GM21717 (cell line): ENCODE measurements around the gene RPE65.
"Not testable (repeated sequence)": the region's sequence is repeated elsewhere in the genome, so short reads cannot be mapped to it uniquely, and the experiment has no call there.

Experiments
- ATAC-seq: cut with Tn5 transposase; IDR thresholded peaks from one replicate; pipeline ENCODE4 v1.9.1; 2021; ENCODE audit warnings: mild to moderate bottlenecking, moderate library complexity; ENCODE audit not compliant: unreplicated experiment

RPE65 gene

DNA sequence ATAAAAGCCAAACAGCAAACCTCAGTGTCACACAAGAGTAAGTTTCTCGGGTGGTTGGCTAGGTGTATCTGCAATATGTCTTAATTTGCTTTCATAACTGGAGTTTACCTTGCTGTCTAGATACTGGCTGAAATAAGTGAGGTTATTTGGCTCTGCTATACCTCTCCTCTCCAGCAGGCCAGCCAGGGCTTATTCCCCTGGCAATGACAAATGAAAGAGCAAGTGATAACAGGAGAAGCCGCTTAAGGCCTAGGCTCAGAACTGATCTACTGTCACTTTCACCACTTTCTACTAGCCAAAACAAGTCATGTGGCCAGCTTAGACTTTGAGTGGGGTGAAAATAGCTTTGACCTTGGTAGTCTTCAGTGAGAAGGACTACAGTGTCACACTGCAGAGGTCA is 4.8 kb upstream of the RPE65 start:
- ATAC-seq = peak; percentile 67

DNA sequence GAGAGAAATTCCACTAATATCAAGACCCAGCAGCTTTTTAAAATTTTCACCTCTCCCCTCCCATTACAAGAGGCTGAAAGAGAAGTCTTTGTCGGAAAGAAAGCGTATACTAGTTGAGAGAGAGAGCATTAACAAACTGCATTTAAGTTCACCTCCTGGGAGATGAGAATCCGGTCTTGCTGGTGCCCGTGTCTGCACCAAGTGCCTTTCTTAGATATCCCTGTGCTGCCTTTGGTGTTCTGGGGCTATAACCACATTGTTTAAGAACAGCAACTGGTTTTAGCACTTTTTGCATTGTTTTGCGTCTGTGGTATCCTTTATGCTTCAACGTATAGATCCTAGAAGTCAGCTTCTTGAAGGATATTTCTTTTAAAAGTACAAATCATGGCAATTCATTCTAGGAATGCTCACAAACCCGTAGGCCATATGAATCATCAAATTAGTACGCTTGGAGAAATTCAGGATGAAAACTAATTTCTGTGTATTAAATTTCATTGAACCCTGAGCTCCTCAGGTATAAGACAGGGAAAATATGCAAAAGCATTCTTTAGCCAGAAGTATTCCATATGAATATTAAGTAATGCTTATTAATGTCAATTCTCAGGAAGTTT is 3.4 kb upstream of the RPE65 start:
- no peak for ATAC-seq

GRCh38 chr1:68448365-68448764 is 1.4 kb downstream of the RPE65 start:
- no peak for ATAC-seq

DNA sequence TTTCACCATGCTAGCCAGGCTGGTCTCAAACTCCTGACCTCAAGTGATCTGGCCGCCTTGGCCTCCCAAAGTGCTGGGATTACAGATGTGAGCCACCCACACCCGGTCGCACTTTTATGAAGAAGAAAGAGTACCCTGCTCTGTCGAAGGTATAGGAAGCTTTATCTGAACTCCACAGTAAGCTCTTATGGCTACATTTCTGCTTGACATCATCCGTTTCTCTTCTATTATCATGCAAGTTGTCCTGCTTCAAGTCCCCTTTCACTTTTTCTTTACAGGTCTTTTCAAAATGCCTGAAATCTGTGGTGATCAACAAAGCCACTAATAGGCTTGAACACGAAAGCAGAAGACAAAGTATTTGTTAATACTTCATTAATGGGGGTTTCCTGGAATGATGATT is 4.0 kb downstream of the RPE65 start:
- no peak for ATAC-seq

DNA sequence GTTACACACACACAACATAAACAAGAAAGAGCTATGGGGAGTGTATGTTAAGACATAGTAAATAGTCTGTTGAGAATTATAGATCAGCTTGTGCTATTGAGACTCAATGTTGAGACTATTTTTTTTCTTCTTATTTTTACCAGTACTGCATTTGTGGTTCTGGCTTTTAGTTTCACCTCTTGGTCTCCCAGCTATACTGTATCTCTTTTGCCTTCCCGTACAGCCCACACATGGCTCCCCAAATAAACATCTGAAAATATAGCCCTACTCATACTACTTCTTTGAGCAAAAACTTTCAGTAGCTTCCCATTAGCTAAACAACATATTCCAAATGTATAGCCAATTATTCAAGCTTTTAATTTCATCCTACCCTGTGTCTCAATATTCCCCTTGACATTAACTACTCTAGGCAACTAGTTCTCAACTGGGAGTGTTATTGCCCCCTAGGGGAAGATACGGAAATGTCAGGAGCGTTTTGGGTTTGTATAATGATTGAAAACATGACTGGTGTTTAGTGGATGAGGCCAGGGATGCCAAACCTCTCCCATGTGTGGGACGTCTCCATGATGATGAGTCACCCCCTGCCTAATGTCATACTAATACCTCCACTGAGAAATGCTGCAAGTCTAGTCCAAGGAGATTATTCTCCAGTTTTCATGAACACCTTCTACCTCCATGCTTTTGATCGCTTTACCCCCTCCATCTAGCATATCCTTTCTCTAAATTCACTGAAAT is 6.8 kb downstream of the RPE65 start:
- peak; percentile 70 for ATAC-seq

DNA sequence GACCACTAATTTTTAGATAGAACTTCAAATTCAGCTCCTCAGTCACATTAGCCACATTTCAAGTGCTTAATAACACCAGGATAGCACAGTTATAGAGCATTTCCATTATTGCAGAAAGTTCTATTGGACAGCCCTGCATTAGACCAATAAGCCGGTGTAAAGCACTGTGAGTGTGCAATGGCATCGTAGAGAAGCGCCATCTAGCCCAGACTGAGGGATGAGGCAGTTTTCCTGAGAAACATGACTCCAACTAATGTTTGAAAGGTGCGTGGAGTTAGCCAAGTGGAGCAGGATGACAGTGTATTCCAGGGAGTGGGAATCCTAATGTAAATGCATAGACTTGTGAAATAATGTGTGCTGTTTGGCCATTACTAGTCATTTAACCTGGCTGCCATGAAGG is 7.7 kb downstream of the RPE65 start:
- ATAC-seq = no peak

GRCh38 chr1:68438310-68438709 is 11.4 kb downstream of the RPE65 start:
- ATAC-seq = no peak

- no peak for ATAC-seq
Observed at GRCh38 chr1:68433395-68433794, 16.4 kb downstream of the RPE65 start.

GRCh38 chr1:68431076-68431475 is 18.7 kb downstream of the RPE65 start:
- ATAC-seq = no peak

- ATAC-seq = no peak
Observed at GRCh38 chr1:68429233-68429808, 20.4 kb downstream of the RPE65 start.

DNA sequence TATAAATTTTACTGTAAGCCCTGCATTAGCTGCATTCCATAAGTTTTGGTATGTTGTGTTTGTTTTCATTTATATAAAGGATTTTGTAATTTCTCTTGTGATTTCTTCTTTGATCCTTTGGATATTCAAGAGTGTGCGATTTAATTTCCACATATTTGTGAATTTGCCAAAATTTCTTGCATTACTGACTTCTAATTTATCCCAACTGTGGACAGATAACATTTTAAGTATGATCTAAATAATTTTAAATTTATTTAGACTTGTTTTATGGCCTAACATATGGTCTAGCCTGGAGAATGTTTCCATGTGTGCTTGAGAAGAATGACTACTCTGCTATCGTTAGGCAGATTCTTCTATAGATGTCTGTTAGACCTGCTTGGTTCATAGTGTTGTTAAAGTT is 23.2 kb downstream of the RPE65 start:
- no peak for ATAC-seq

GRCh38 chr1:68421350-68421749 is 28.4 kb downstream of the RPE65 start:
- ATAC-seq = no peak

GRCh38 chr1:68409426-68409825 is 40.3 kb downstream of the RPE65 start:
- ATAC-seq = no peak

- ATAC-seq = no peak
Observed at GRCh38 chr1:68401506-68401905, 48.2 kb downstream of the RPE65 start.

DNA sequence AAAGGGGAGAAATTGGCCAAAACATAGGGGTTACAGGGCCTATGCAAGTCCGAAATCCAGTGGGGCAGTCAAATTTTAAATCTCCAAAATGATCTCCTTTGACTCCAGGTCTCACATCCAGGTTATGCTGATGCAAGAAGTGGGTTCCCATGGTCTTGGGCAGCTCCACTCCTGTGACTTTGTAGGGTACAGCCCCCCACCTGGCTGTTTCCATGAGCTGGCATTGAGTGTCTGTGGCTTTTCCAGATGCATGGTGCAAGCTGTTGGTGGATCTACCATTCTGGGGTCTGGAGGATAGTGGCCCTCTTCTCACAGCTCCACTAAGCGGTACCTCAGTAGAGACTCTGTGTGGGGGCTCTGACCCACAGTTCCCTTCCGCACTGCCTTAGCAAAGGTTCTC is 54.2 kb downstream of the RPE65 start:
- not testable (repeated sequence) for ATAC-seq

DNA sequence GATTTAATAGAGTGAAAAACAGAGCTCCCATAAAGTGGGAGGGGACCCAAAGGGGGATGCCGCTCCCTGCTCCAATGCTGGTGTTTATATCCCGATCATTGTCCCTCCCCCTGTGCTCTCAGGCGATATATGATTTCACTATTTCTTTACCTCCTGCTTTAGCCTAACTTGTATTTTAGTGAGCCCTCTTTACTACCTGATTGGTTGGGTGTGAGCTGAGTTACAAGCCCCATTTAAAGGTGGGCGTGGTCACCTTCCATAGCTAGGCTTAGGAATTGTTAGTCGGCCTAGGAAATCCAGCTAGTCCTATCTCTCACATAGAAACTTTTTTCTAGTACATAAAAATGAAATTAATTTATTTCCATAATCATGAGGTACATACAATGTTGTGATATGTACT is 57.3 kb downstream of the RPE65 start:
- not testable (repeated sequence) for ATAC-seq

- ATAC-seq = not testable (repeated sequence)
Observed at GRCh38 chr1:68385798-68386524, 63.8 kb downstream of the RPE65 start.

GRCh38 chr1:68384872-68385411 is 64.8 kb downstream of the RPE65 start:
- no peak for ATAC-seq

GRCh38 chr1:68384321-68384813 is 65.4 kb downstream of the RPE65 start:
- ATAC-seq = no peak

GRCh38 chr1:68383092-68383491 is 66.7 kb downstream of the RPE65 start:
- ATAC-seq = no peak

DNA sequence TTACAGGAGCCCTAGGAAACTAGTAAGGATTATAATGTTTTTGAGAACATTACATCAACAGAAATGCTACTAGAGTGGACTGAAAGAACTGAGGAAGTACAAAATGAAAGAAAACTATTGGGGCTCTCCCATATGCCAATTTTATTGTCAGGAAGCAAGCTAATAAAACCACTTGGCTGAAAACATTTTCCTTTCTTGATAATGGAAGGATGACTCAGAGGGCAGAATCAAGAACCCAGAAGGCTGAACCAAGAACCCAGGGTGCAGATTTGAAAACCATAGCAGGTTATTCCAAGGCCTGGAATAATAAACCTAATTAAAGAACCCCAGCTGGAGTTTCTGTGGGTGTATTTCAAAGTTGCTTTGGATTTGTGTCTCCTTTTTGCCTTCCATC is 70.7 kb downstream of the RPE65 start:
- no peak for ATAC-seq
